ENCODE data around the gene APC2.

Gene APC2

GRCh38 chr19:1487576-1488281, 37.8 kb downstream of the APC2 start:
- TF ChIP-seq CTCF (IDR thresholded peaks at IDR 0.05; ENCODE audit: control insufficient read depth, insufficient read depth, low read depth, low read length, missing control alignments), result no peak
- DNase-seq (ENCODE audit: low read depth), result no peak
- H3K4me3 ChIP-seq (ENCODE audit: control insufficient read depth, low read depth, low read length), result no peak overlapping the region

DNA sequence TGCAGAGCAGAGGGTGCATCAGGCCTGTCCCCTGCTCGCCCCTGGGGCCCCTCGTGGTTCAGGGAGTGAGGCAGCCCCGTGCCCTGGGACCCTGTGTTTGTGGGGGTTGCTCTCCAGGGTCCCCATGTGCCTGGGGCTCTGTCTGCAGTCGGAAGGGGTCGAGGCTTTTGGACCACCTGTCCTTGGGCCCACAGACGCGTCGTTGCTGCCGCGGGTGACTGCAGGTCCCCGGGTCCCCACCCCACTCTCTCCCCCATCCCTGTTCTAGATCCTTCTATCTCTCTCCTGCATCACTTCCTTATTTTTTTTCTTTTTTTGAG, 38.3 kb downstream of the APC2 start:
- no peak for TF ChIP-seq CTCF (IDR thresholded peaks at IDR 0.05; ENCODE audit: control insufficient read depth, insufficient read depth, low read depth, low read length, missing control alignments)
- no peak overlapping the region for H3K4me3 ChIP-seq (ENCODE audit: control insufficient read depth, low read depth, low read length)
- no peak for DNase-seq (ENCODE audit: low read depth)

GRCh38 chr19:1489463-1490310, 39.8 kb downstream of the APC2 start:
- no peak for TF ChIP-seq CTCF (IDR thresholded peaks at IDR 0.05; ENCODE audit: control insufficient read depth, insufficient read depth, low read depth, low read length, missing control alignments)
- peak overlapping the region; percentile 53 for H3K4me3 ChIP-seq (ENCODE audit: control insufficient read depth, low read depth, low read length)
- no peak for DNase-seq (ENCODE audit: low read depth)

- TF ChIP-seq CTCF (IDR thresholded peaks at IDR 0.05; ENCODE audit: control insufficient read depth, insufficient read depth, low read depth, low read length, missing control alignments), result no peak
- peak within 1 kb of the TSS; percentile 53 for H3K4me3 ChIP-seq (ENCODE audit: control insufficient read depth, low read depth, low read length)
- peak; percentile 94 for DNase-seq (ENCODE audit: low read depth)
These were observed 40.6 kb downstream of the APC2 start, which contains the start of gene PCSK4 for GRCh38 chr19:1490311-1491113. Gene PCSK4 (minus strand): TSS chr19:1490350. CDS start chr19:1490346, 4 bp downstream.

- H3K4me3 ChIP-seq (ENCODE audit: control insufficient read depth, low read depth, low read length), result peak within 1 kb of the TSS; percentile 53
- no peak for TF ChIP-seq CTCF (IDR thresholded peaks at IDR 0.05; ENCODE audit: control insufficient read depth, insufficient read depth, low read depth, low read length, missing control alignments)
- DNase-seq (ENCODE audit: low read depth), result no peak
These were observed 41.4 kb downstream of the APC2 start, which contains the start of gene REEP6 for GRCh38 chr19:1491114-1491848. Gene REEP6 (plus strand): TSS chr19:1491181. CDS start chr19:1491270, 89 bp downstream.

DNA sequence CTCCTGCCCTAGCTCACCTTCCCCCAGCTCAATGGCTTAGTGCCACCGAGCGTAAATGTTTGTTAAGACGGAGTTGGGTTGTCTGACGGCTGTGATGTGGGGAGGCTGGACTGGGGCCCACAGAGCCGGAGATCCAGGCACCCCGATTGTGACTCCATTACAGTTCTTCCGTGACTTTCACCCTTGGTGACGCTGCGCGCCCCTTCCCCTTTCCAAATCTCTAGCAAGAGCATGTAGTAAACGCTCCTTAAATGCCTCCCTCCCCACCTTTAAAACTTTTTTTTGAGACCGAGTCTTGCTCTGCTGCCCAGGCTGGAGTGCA, 41.9 kb downstream of the APC2 start:
- TF ChIP-seq CTCF (IDR thresholded peaks at IDR 0.05; ENCODE audit: control insufficient read depth, insufficient read depth, low read depth, low read length, missing control alignments), result no peak
- no peak for DNase-seq (ENCODE audit: low read depth)
- H3K4me3 ChIP-seq (ENCODE audit: control insufficient read depth, low read depth, low read length), result no peak overlapping the region
